DMS79 treated with DMSO at 0.1 percent for 48 hours (cell line): Measurements from ENCODE around the gene MB.
"Not testable (repeated sequence)": the region's sequence is repeated elsewhere in the genome, so short reads cannot be mapped to it uniquely, and the experiment has no call there.

ENCODE experiments used
- DNase-seq: peaks from one replicate; lab custom pipeline; 2025; lab: John Stamatoyannopoulos, UW

MB gene

GRCh38 chr22:35637254-35637653 lies 20.1 kb upstream of the MB start:
- DNase-seq: no peak

GRCh38 chr22:35634943-35635540 lies 17.9 kb upstream of the MB start:
- DNase-seq: no peak

- DNase-seq: no peak
Measured at GRCh38 chr22:35634015-35634414, 16.9 kb upstream of the MB start.

GRCh38 chr22:35633520-35633919 lies 16.4 kb upstream of the MB start:
- DNase-seq: no peak

- DNase-seq: no peak
Measured at GRCh38 chr22:35632935-35633334, 15.8 kb upstream of the MB start.

DNA sequence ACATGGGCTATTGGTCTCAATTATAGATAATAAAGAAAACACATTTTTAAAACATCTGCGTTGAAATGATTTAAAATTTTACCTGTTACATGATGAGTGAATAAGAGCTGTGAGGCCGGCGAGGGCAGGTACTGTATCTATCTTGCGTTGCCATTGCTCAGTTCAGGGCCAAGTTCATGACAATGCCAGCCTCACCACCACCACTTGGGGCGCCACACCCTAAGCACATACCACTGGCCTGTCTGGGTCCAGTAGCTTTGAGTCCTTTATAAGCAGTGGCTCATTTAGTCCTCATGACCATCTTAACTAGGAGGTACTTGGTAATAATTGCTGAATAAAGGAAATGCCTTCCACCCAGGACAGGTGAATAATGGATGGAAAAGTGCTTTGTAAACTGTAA lies 14.5 kb upstream of the MB start:
- no peak for DNase-seq

GRCh38 chr22:35630891-35631290 lies 13.8 kb upstream of the MB start:
- DNase-seq: no peak

DNA sequence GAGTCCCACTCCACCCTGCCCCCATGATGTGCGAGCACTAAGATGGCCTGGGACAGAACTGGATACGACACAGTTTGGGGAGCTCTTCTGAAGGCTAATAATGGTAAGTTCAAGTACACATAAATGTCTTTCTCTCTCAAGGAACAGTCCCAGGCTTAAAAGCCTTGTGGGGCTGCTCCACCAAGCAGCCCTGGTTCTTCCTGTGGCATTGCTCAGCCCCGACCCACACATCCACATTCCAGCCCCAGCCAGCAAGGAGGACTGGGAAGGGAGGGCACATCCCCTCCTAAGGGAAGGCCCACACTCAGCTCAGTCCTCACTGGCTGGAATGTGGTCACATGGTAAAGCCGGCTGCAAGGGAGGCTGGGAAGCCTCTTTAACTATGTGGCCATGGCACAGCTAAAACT lies 13.3 kb upstream of the MB start:
- no peak for DNase-seq

DNA sequence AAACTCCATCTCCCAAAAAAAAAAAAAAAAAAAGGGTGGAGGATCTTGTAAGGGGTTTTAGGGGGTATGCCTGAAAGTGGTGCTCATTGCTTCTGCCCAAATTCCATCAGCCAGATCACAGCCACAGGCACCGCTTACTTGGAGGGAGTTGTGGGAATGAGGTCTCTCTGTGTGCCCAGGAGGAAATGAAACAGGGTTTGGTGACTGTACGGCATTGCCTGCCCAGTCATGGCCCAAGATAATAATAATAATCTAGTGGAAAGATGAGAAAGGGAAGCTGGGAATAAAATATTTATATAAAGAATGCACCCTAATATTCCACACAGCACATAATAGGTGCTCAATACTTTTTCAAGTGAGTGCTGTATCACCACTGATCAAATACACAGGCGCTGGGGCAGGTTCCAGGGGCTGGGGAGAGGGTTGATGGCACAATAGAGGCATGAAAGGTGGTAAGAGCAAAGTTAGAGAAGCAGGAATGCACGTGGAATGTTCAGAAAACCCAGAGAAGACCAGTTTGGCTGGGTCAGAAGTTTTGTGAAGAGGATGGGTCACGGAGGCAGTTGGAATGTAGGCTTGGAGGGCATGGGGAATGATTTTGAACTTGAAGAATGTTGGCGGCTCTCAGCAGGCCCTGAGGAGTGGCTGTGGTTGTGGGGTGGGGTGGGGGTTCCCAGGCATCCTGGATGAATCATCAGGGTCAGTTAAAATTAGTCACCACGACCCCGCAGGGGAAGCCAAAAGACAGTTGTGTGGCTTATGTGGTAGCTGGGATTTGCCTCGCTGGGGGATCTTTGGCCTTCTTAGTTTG lies 12.5 kb upstream of the MB start:
- DNase-seq: no peak

GRCh38 chr22:35628732-35629131 lies 11.6 kb upstream of the MB start:
- DNase-seq: no peak

DNA sequence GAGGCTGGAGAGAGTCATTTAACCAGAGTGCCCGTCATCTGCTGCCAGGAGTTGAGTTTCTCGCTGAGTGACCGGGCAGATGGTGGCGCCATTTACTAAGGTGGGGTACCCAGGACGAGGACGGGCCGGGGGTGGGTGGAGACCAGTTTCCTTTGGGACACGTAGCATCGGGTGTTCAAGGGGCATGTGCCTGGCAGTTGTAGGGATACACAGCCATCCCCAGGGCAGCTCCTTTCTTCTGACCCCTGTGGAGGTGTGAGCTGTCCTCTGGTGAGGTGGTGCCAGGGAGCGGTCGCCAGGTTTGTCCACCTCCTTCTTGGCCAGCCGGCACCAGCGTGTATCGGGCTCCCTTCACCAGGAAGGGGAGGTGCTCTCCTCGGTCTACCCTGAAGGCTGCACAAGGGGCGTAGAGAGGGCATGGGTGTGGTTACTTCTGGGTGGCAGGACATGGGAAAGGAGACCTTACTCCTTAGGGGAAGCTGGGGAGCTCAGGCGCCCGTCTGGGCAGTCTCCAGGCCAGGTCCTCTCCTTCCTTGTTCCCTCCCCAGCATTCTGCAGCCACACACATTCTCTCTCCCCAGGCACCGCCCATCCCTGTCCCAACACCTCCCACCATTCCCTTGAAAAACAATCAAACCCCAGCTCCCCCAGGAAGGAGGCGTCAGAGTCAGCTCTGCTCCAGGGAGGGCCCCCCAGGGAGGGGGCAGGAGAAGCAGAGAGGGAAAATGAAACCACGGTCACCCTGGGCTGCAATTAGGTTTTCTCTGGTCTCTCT lies 10.3 kb upstream of the MB start:
- DNase-seq: peak; percentile 64

DNA sequence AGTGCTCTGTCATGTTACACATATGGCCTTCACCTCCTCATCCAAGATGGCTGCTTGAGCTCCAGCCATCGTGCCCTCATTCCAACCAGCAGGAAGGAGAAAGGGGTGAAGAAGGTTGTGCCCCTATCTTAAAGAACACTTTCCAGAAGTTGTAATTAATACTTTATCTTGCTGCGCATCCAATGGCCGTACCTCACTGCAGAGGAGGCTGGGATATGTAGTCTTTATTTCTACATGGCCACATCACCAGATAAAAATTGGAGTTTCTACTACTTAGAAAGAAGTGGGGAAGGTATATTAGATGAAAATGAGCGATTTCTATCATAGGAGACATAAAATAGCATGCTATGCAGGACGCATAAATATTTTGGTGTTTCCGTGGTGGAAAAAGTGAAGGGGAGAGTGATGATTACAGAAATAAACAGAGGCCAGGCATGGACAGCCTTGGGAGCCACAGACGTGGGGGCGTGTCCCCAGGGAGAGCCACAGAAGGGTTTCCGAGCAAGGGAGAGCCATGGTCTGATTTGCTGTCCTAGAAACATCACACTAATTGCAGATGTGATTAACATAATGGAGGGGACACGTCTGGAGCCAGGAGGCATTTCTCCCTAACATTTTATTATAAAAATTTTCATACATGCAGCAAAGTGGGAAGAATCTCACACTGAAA lies 8.8 kb upstream of the MB start:
- no peak for DNase-seq

GRCh38 chr22:35624547-35624946 lies 7.4 kb upstream of the MB start:
- DNase-seq: no peak

GRCh38 chr22:35623885-35624284 lies 6.8 kb upstream of the MB start:
- DNase-seq: not testable (repeated sequence)

DNA sequence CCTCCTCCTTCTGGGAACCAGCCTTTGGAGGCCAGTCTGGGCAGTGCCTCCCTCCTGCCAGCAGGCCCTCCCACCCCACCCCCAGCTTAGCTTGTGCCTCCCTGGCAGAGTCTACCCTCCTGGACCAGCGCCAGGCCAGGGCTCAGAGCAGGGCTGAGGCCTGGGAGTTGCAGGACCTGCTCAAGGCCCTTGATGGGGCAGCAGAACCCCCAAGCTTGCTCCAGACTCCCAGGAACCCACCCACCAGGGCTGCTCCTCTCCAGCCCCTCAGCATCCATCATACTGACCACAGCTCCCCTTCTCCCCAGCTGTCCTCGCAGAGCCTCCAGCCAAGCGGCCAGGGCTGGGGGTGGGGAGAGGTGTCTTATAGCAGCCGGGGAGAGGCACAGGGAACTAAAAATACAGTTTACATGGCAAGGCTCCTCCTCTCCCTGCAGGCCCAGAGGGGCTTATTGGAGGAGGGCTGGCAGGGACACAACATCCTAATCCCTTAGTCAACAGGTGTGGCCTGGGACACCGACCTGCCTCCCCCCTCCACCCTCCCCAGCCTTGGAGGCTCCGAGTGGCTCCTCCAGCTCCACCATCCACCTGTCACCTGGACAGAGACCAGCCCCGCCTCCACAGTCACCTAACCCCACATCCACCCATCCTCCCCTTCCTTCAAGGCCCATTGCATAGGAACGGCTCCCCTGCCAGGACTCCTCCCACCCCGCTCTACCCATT lies 5.2 kb upstream of the MB start:
- DNase-seq: peak; percentile 68

DNA sequence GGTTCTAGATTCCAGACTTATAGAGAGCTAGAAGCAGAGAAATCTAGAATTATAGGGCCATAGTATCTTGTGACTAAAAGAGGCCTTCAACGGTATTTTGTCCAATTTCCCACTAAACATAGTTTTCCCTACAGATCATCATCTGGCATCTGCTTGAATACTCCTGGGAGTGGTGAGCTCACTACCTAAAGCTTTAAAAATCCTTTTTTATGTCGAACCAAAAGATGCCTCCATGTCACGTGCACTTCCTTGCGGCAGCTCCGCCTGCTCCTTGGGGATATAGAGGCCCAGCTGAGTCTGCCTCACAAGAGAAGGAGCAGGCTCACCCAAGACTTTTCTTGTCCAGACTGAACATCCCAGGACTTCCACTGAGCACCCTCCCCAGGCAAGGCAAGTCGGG lies 4.3 kb upstream of the MB start:
- DNase-seq: no peak

GRCh38 chr22:35620624-35621251 lies 3.6 kb upstream of the MB start:
- no peak for DNase-seq

- no peak for DNase-seq
Measured at GRCh38 chr22:35619336-35620094, 2.4 kb upstream of the MB start.

- no peak for DNase-seq
Measured at GRCh38 chr22:35618427-35619223, 1.5 kb upstream of the MB start.

DNA sequence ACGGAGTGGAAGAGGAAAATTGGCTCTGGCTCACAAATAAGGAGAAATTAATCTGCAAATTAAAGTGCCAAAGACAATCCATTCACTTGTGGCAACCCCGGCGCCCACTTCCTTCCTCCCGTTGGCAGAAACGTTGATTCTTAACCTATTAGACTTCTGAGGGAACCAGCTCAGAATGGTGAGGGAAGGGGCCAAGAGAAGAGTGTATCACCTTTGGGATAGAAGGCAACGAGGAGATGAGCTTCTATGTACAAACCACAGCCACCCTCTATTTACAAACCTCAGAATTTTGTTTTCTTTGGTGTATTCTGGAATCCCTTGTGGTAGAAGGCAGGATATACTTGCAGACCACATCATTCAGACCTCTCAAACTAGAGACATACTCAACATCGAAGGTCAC lies 1.1 kb downstream of the MB start:
- no peak for DNase-seq
